ENCODE measurements around the gene AFAP1L2. TPM values are rescaled to one million over a fixed set of nuclear protein-coding genes. Genes with fewer than 3 reads are reported as not detected.
"Not testable (repeated sequence)": the region's sequence is repeated elsewhere in the genome, so short reads cannot be mapped to it uniquely, and the experiment has no call there.

AFAP1L2 gene
- total RNA-seq, 2 donors from 2014 or later, result 1.8 to 3.0 TPM

DNA sequence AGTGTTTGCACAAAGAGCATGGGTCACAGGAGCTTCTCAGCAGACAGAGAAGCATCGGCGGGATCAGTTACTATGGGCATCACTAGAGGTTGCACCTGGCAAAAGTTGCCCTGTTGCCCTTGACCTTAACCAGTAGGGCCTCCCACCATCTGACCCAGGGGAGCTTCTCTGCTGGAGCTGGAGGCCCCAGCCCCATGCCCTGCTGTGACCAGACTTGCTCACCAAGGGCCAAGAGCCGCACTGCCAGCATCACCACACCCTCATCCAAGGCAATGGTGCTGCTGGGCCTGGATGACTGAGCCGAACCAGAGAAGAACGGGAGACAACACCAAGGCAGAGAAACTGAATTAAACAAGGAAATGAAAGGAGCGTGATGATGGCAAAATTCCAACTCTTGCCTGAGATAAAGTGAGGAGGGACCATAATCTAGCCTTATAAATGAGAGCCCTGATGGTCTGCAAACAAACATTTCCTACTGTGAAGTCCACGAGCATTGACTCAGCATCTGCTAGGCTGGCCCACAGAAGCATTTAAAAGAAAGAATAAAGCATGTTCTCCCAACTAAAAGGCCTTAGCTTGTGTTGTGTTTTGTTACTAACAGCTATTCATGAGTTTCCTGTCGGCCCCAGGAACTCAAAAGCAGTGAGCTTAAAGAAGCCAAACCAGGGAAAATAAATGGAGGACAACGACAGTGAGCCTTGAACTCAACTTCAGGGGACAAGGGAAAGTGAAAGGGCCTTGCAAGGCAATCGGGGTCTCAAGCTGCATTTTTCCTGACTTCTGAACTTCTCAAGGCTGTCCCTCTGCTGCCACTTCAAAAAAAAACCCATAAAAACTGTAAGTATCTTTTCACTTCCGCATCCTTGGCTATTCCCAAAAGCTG lies 60.4 kb downstream of the AFAP1L2 start:
- ATAC-seq, result no peak
- no peak for DNase-seq
- Mint-ChIP-seq H3K27me3 (peaks cover 6% of the 10 kb centered on the region), H3K4me3 (no peak overlapping the region), H3K4me1 (no peaks in the 10 kb centered on the region), H3K27ac (no peak overlapping the region), H3K36me3 (ENCODE audit: low read depth) (no peaks in the 10 kb centered on the region)
- H3K9me3 ChIP-seq (ENCODE audit: control insufficient read depth, low read length, poor library complexity, severe bottlenecking), result no peaks in the 10 kb centered on the region

DNA sequence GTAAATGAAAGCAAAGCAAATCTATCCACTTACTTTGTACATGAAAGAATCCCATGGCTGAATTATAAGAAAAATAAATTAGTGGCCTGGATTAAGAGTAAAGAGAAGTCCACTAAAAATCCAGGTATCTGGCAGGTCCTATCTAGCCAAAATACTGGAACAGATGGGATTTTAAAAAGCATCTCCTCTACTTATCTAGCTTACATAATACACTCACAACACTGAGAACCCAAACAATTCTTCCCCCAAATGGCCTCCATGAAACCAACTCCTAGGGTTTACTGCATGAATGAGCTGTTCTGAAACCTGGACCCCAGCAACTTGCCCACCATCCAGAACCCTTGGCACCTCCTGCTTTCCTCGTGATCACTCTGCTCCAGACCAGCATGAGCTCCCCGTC lies 61.3 kb downstream of the AFAP1L2 start:
- H3K4me1 Mint-ChIP-seq, result no peaks in the 10 kb centered on the region

DNA sequence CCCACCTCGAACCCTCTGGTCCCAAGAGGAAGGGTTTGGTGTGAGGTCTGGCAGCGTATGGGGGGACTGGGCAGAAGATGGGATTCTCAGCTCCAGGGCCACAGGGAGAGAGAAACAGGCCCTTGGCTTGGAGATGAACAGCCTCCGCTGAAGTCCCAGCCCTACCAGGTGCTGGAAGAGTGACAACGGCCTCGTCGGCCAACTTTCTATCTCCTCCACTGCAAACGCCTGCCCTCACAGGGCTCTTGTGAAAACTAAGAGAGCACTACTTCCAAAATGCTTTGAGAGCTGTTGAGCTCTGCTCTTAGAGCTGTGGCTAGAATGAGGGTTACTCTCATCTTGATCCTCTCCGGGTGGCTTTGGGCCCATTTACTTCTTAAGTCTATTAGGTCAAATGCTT lies 63.5 kb downstream of the AFAP1L2 start:
- ATAC-seq (no peak), DNase-seq (no peak)
- Mint-ChIP-seq H3K4me3 (no peak overlapping the region), H3K4me1 (no peaks in the 10 kb centered on the region), H3K36me3 (ENCODE audit: low read depth) (no peaks in the 10 kb centered on the region), H3K27me3 (peaks cover 18% of the 10 kb centered on the region), H3K27ac (no peak overlapping the region)
- H3K9me3 ChIP-seq (ENCODE audit: control insufficient read depth, low read length, poor library complexity, severe bottlenecking), result no peaks in the 10 kb centered on the region

More for the DNA sequence above, 61.3 kb downstream of the AFAP1L2 start:
- DNase-seq (no peak), ATAC-seq (no peak)
- Mint-ChIP-seq H3K27ac (no peak overlapping the region), H3K36me3 (ENCODE audit: low read depth) (no peaks in the 10 kb centered on the region), H3K4me3 (no peak overlapping the region), H3K27me3 (peaks cover 14% of the 10 kb centered on the region)
- no peaks in the 10 kb centered on the region for H3K9me3 ChIP-seq (ENCODE audit: control insufficient read depth, low read length, poor library complexity, severe bottlenecking)

- H3K4me1 Mint-ChIP-seq, result no peaks in the 10 kb centered on the region
- no peak overlapping the region for H3K4me3 Mint-ChIP-seq
- no peaks in the 10 kb centered on the region for H3K36me3 Mint-ChIP-seq (ENCODE audit: low read depth)
- ATAC-seq, result no peak
- H3K27ac Mint-ChIP-seq, result peak overlapping the region; percentile 19
- no peaks in the 10 kb centered on the region for H3K9me3 ChIP-seq (ENCODE audit: control insufficient read depth, low read length, poor library complexity, severe bottlenecking)
- no peak for DNase-seq
- peaks cover 29% of the 10 kb centered on the region for H3K27me3 Mint-ChIP-seq
These were observed 66.5 kb downstream of the AFAP1L2 start for GRCh38 chr10:114337510-114338462.

- ATAC-seq, result no peak
These were observed 67.3 kb downstream of the AFAP1L2 start for GRCh38 chr10:114336823-114337509.

DNA sequence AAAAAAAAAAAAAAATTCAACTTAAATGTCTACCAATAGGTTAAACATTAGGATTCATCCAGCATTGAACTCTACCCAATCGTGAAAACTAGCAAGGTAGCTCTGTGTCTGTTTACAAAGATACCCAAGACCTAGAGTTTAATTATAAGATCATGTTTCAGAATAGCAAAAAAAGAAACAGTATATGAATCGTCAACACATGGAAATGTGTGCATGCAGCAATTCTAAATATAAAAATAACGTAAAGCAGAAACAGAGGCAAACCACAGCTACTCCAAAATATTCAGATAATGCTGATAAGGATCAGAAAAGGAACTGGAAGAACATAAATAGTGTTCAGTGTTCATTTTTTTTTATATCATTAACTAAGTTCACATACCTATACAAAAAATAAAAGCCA lies 68.7 kb downstream of the AFAP1L2 start:
- DNase-seq, result no peak
- no peak for ATAC-seq
- no peaks in the 10 kb centered on the region for H3K9me3 ChIP-seq (ENCODE audit: control insufficient read depth, low read length, poor library complexity, severe bottlenecking)
- Mint-ChIP-seq H3K36me3 (ENCODE audit: low read depth) (no peaks in the 10 kb centered on the region), H3K4me3 (no peak overlapping the region), H3K27me3 (peaks cover 33% of the 10 kb centered on the region), H3K4me1 (no peaks in the 10 kb centered on the region), H3K27ac (no peak overlapping the region)

More at GRCh38 chr10:114336823-114337509, 67.3 kb downstream of the AFAP1L2 start:
- H3K9me3 ChIP-seq (ENCODE audit: control insufficient read depth, low read length, poor library complexity, severe bottlenecking), result no peaks in the 10 kb centered on the region
- H3K4me3 Mint-ChIP-seq, result no peak overlapping the region
- DNase-seq, result no peak
- no peak overlapping the region for H3K27ac Mint-ChIP-seq
- no peaks in the 10 kb centered on the region for H3K4me1 Mint-ChIP-seq
- H3K36me3 Mint-ChIP-seq (ENCODE audit: low read depth), result no peaks in the 10 kb centered on the region
- peaks cover 30% of the 10 kb centered on the region for H3K27me3 Mint-ChIP-seq

- no peak overlapping the region for H3K4me3 Mint-ChIP-seq
- H3K27me3 Mint-ChIP-seq, result peaks cover 36% of the 10 kb centered on the region
- no peak for DNase-seq
- ATAC-seq, result no peak
- H3K27ac Mint-ChIP-seq, result no peak overlapping the region
- H3K4me1 Mint-ChIP-seq, result no peaks in the 10 kb centered on the region
- no peaks in the 10 kb centered on the region for H3K9me3 ChIP-seq (ENCODE audit: control insufficient read depth, low read length, poor library complexity, severe bottlenecking)
- no peaks in the 10 kb centered on the region for H3K36me3 Mint-ChIP-seq (ENCODE audit: low read depth)
These were observed 70.0 kb downstream of the AFAP1L2 start for GRCh38 chr10:114334301-114334700.

DNA sequence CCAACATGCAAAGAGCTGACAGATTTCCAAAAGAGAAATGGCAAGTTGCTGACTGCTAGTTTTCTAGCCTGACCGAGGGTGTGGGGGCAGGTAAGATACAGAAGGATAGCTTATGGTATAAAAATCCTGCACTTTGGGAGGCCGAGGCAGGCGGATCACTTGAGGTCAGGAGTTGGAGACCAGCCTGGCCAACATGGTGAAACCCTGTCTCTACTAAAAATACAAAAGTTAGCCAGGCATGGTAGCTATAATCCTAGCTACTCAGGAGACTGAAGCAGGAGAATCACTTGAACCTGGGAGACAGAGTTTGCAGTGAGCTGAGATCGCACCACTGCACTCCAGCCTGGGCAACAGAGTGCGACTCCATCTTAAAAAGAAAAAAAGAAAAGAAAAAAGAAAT lies 70.9 kb downstream of the AFAP1L2 start:
- ATAC-seq; DNase-seq; H3K36me3 Mint-ChIP-seq (ENCODE audit: low read depth); H3K9me3 ChIP-seq (ENCODE audit: control insufficient read depth, low read length, poor library complexity, severe bottlenecking); H3K4me3 Mint-ChIP-seq; H3K4me1 Mint-ChIP-seq; H3K27ac Mint-ChIP-seq: not testable (repeated sequence)
- H3K27me3 Mint-ChIP-seq, result peaks cover 31% of the 10 kb centered on the region

DNA sequence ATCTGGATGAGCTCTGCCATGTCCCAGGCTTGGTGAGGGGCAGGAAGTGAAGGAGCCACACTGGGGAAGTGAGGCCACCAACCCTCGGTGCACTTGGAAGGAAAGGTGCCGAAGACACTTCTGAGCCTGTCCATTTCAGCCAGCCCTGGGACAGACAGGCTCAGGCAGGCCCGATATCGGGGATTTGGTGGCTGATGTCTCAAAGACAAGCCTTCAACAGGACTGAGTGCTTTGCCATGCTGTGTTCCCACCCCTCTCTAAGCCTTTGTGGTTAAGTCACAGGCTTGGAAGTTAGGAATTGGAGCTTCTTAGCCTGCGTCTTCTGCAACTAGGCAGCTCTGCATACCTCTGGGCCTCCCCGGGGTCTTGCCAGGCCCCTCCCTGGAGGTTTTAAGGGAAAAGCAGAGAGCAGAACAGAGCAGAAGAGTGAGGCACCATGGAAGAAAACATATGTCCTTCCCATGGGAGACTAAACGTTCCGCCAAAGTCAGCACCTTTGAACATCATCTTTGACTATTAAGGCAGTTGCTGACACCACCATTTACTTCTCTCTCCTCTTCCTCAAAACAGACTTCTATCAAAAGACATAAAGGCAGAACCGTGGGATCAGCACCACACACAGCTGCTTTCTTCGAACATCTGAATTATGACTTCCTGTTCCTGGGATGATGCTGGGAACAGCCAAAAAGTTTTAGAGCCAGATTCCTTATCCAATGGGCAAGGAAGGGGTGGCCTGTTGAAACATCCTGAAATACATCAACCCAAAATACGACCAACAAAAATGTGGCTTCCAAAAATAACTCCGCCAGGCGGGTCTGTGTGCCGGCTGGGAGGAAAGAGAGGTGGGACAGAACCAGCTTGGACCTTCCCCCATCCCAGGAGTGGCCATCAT lies 71.8 kb downstream of the AFAP1L2 start:
- no peak overlapping the region for H3K4me3 Mint-ChIP-seq
- H3K9me3 ChIP-seq (ENCODE audit: control insufficient read depth, low read length, poor library complexity, severe bottlenecking), result no peaks in the 10 kb centered on the region
- no peaks in the 10 kb centered on the region for H3K4me1 Mint-ChIP-seq
- peaks cover 24% of the 10 kb centered on the region for H3K27me3 Mint-ChIP-seq
- DNase-seq (no peak), ATAC-seq (no peak)
- no peak overlapping the region for H3K27ac Mint-ChIP-seq
- no peaks in the 10 kb centered on the region for H3K36me3 Mint-ChIP-seq (ENCODE audit: low read depth)

GRCh38 chr10:114329634-114330365 lies 74.5 kb downstream of the AFAP1L2 start:
- DNase-seq (no peak), ATAC-seq (no peak)
- H3K9me3 ChIP-seq (ENCODE audit: control insufficient read depth, low read length, poor library complexity, severe bottlenecking), result no peaks in the 10 kb centered on the region
- no peaks in the 10 kb centered on the region for H3K4me1 Mint-ChIP-seq
- H3K4me3 Mint-ChIP-seq, result no peak overlapping the region
- H3K36me3 Mint-ChIP-seq (ENCODE audit: low read depth), result no peaks in the 10 kb centered on the region
- no peak overlapping the region for H3K27ac Mint-ChIP-seq
- H3K27me3 Mint-ChIP-seq, result peaks cover 17% of the 10 kb centered on the region

GRCh38 chr10:114328874-114329273 lies 75.4 kb downstream of the AFAP1L2 start:
- no peak overlapping the region for H3K27ac Mint-ChIP-seq
- DNase-seq, result no peak
- H3K27me3 Mint-ChIP-seq, result peaks cover 10% of the 10 kb centered on the region
- no peaks in the 10 kb centered on the region for H3K4me1 Mint-ChIP-seq
- no peaks in the 10 kb centered on the region for H3K36me3 Mint-ChIP-seq (ENCODE audit: low read depth)
- no peaks in the 10 kb centered on the region for H3K9me3 ChIP-seq (ENCODE audit: control insufficient read depth, low read length, poor library complexity, severe bottlenecking)
- H3K4me3 Mint-ChIP-seq, result no peak overlapping the region
- ATAC-seq, result no peak

GRCh38 chr10:114328441-114328812 lies 75.9 kb downstream of the AFAP1L2 start:
- H3K36me3 Mint-ChIP-seq (ENCODE audit: low read depth), result no peaks in the 10 kb centered on the region
- H3K27ac Mint-ChIP-seq, result no peak overlapping the region
- H3K4me1 Mint-ChIP-seq, result no peaks in the 10 kb centered on the region
- no peak for ATAC-seq
- H3K4me3 Mint-ChIP-seq, result no peak overlapping the region
- no peak for DNase-seq
- H3K27me3 Mint-ChIP-seq, result peaks cover 10% of the 10 kb centered on the region
- H3K9me3 ChIP-seq (ENCODE audit: control insufficient read depth, low read length, poor library complexity, severe bottlenecking), result no peaks in the 10 kb centered on the region

Measured in T-helper 17 cell (primary cell).